ENCODE data around the gene LRRC7.

DNA sequence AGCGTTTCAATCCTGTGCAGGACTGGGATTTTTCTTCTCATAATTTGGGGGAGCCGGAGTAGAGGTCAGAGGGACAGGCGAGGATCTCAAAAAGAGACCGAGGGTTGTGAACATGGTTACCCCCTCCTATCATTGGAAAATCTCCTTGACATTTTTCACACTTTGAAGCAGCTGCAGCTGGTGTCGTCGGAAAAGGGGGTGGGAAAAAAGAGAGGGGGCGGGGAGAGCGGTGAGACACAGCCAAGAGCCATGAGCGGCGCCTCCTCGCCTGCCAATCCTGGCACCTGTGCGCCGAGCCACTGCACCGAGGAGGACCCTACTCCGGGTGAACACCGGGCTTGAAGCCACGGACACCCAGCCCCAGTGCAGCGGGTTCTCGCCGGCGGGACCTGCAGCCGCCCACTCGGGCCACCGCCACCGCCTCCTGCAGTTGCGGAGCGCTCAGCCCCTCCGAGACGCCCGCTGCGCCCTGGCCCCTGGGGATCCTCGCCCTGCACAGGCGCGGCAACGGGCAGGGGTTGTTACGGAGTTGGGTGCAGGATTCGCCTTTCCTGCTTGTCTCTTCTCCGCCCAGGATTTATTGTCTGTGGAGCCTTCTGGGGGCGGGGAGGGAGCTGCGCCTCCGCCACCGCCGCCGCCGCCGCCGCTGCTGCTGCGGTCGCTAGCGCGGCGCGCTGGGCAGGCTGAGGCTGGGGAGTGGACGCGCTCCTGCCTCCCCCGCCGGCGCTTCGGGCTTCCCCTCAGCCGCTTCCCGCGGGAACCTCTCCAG is at the start of gene LRRC7:
- TF ChIP-seq, protein P1, sequence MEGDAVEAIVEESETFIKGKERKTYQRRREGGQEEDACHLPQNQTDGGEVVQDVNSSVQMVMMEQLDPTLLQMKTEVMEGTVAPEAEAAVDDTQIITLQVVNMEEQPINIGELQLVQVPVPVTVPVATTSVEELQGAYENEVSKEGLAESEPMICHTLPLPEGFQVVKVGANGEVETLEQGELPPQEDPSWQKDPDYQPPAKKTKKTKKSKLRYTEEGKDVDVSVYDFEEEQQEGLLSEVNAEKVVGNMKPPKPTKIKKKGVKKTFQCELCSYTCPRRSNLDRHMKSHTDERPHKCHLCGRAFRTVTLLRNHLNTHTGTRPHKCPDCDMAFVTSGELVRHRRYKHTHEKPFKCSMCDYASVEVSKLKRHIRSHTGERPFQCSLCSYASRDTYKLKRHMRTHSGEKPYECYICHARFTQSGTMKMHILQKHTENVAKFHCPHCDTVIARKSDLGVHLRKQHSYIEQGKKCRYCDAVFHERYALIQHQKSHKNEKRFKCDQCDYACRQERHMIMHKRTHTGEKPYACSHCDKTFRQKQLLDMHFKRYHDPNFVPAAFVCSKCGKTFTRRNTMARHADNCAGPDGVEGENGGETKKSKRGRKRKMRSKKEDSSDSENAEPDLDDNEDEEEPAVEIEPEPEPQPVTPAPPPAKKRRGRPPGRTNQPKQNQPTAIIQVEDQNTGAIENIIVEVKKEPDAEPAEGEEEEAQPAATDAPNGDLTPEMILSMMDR (IDR thresholded peaks at IDR 0.05; ENCODE audit: poor library complexity): no peak
- TF ChIP-seq EZH2 (IDR thresholded peaks at IDR 0.05; ENCODE audit: borderline replicate concordance): no peak
